ENCODE measurements around the gene SIT1. TPM values are rescaled to one million over a fixed set of nuclear protein-coding genes. Genes with fewer than 3 reads are reported as not detected.
"Not testable (repeated sequence)": the region's sequence is repeated elsewhere in the genome, so short reads cannot be mapped to it uniquely, and the experiment has no call there.

Gene SIT1
- total and polyA plus RNA-seq, 4 donors: 0.36 TPM; not detected in 3

GRCh38 chr9:35639631-35640030 is 11.1 kb downstream of the SIT1 start:
- DNase-seq (ENCODE audit: low read depth in 4 of 6, low spot score in 6 of 6): no peak
- H3K27ac ChIP-seq (ENCODE audit: low read depth, low read length): no peak overlapping the region
- H3K36me3 ChIP-seq (ENCODE audit: control insufficient read depth, insufficient read depth, low read length): no peaks in the 10 kb centered on the region
- H3K4me3 ChIP-seq (ENCODE audit: low read depth, low read length): no peak overlapping the region
- WGBS (ENCODE audit: insufficient coverage): no CpG with 5 or more reads among the region's 1 CpG
- no peaks in the 10 kb centered on the region for H3K27me3 ChIP-seq (ENCODE audit: control insufficient read depth, insufficient read depth, low read length)
- H3K4me1 ChIP-seq (ENCODE audit: control insufficient read depth, insufficient read depth, low read length): no peaks in the 10 kb centered on the region
- no peaks in the 10 kb centered on the region for H3K9me3 ChIP-seq (ENCODE audit: control insufficient read depth, insufficient read depth, low read length)

DNA sequence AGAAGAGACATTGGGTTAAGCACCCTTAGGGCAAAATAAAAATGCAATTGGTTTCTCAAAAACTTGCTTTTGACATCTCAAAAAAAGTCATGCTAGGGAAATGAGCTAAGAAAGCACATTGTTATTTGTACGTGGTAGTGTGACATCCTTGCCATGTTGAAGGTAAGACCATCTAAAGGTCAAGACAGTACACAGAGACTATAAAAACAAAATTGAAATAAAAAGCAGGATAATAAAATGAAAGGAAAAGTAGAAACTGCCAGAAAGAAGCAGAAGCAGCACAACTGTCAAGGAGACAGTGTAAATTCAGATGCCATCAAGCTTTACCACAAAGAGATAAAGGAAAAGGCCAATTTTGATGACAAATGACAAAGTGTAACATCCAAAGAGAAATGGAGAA is 11.5 kb downstream of the SIT1 start:
- not testable (repeated sequence) for H3K4me1 ChIP-seq (ENCODE audit: control insufficient read depth, insufficient read depth, low read length); H3K27me3 ChIP-seq (ENCODE audit: control insufficient read depth, insufficient read depth, low read length); H3K36me3 ChIP-seq (ENCODE audit: control insufficient read depth, insufficient read depth, low read length); DNase-seq (ENCODE audit: low read depth in 4 of 6, low spot score in 6 of 6); H3K9me3 ChIP-seq (ENCODE audit: control insufficient read depth, insufficient read depth, low read length); H3K4me3 ChIP-seq (ENCODE audit: low read depth, low read length); H3K27ac ChIP-seq (ENCODE audit: low read depth, low read length)
- WGBS (ENCODE audit: insufficient coverage): no CpG with 5 or more reads among the region's 1 CpG

- H3K36me3 ChIP-seq (ENCODE audit: control insufficient read depth, insufficient read depth, low read length); H3K4me1 ChIP-seq (ENCODE audit: control insufficient read depth, insufficient read depth, low read length); H3K27ac ChIP-seq (ENCODE audit: low read depth, low read length); H3K4me3 ChIP-seq (ENCODE audit: low read depth, low read length); H3K27me3 ChIP-seq (ENCODE audit: control insufficient read depth, insufficient read depth, low read length); DNase-seq (ENCODE audit: low read depth in 4 of 6, low spot score in 6 of 6); H3K9me3 ChIP-seq (ENCODE audit: control insufficient read depth, insufficient read depth, low read length): not testable (repeated sequence)
- WGBS (ENCODE audit: insufficient coverage): no CpG with 5 or more reads among the region's 8 CpGs
Observed at GRCh38 chr9:35638751-35639150, 12.0 kb downstream of the SIT1 start.

DNA sequence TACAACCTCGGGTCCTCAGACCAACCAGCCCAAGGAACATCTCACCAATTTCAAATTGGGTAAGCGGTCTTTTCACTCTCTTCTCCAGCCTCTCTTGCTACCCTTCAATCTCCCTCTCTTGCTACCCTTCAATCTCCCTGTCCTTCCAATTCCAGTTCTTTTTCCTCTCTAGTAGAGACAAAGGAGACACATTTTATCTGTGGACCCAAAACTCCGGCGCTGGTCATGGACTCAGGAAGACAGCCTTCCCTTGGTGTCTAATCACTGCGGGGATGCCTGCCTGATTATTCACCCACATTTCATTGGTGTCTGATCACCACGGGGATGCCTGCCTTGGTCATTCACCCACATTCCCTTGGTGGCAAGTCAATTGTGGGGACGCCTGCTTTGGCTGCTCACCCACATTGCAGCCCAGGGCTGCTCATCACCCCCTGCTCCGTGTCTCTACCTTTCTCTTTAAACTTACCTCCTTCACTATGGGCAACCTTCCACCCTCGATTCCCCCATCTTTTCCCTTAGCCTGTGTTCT is 13.2 kb downstream of the SIT1 start:
- H3K27me3 ChIP-seq (ENCODE audit: control insufficient read depth, insufficient read depth, low read length); H3K27ac ChIP-seq (ENCODE audit: low read depth, low read length); H3K4me1 ChIP-seq (ENCODE audit: control insufficient read depth, insufficient read depth, low read length); H3K9me3 ChIP-seq (ENCODE audit: control insufficient read depth, insufficient read depth, low read length); H3K36me3 ChIP-seq (ENCODE audit: control insufficient read depth, insufficient read depth, low read length); DNase-seq (ENCODE audit: low read depth in 4 of 6, low spot score in 6 of 6); H3K4me3 ChIP-seq (ENCODE audit: low read depth, low read length): not testable (repeated sequence)
- WGBS (ENCODE audit: insufficient coverage): 94% methylated on average over 9 of the region's 9 CpGs

DNA sequence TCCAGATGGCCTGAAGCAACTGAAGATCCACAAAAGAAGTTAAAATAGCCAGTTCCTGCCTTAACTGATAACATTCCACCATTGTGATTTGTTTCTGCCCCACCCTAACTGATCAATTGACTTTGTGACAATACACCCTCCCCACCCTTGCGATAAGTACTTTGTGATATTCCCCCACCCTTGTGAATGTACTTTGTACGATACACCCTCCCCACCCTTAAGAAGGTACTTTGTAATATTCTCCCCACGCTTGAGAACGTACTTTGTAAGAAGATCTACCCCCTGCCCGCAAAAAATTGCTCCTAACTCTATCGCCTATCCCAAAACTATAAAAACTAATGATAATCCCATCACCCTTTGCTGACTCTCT is 13.9 kb downstream of the SIT1 start:
- not testable (repeated sequence) for H3K27ac ChIP-seq (ENCODE audit: low read depth, low read length); H3K9me3 ChIP-seq (ENCODE audit: control insufficient read depth, insufficient read depth, low read length)

GRCh38 chr9:35636135-35636876 is 14.4 kb downstream of the SIT1 start:
- 95% methylated on average over 6 of the region's 9 CpGs for WGBS (ENCODE audit: insufficient coverage)
- Histone ChIP-seq H3K4me1 (ENCODE audit: control insufficient read depth, insufficient read depth, low read length) (no peaks in the 10 kb centered on the region), H3K27ac (ENCODE audit: low read depth, low read length) (no peak overlapping the region), H3K27me3 (ENCODE audit: control insufficient read depth, insufficient read depth, low read length) (no peaks in the 10 kb centered on the region), H3K36me3 (ENCODE audit: control insufficient read depth, insufficient read depth, low read length) (no peaks in the 10 kb centered on the region), H3K9me3 (ENCODE audit: control insufficient read depth, insufficient read depth, low read length) (no peaks in the 10 kb centered on the region), H3K4me3 (ENCODE audit: low read depth, low read length) (no peak overlapping the region)
- no peak for DNase-seq (ENCODE audit: low read depth in 4 of 6, low spot score in 6 of 6)

More for the DNA sequence above, 13.9 kb downstream of the SIT1 start:
- not testable (repeated sequence) for H3K36me3 ChIP-seq (ENCODE audit: control insufficient read depth, insufficient read depth, low read length); DNase-seq (ENCODE audit: low read depth in 4 of 6, low spot score in 6 of 6); H3K4me3 ChIP-seq (ENCODE audit: low read depth, low read length); H3K4me1 ChIP-seq (ENCODE audit: control insufficient read depth, insufficient read depth, low read length); H3K27me3 ChIP-seq (ENCODE audit: control insufficient read depth, insufficient read depth, low read length)
- 94% methylated on average over 5 of the region's 6 CpGs for WGBS (ENCODE audit: insufficient coverage)

DNA sequence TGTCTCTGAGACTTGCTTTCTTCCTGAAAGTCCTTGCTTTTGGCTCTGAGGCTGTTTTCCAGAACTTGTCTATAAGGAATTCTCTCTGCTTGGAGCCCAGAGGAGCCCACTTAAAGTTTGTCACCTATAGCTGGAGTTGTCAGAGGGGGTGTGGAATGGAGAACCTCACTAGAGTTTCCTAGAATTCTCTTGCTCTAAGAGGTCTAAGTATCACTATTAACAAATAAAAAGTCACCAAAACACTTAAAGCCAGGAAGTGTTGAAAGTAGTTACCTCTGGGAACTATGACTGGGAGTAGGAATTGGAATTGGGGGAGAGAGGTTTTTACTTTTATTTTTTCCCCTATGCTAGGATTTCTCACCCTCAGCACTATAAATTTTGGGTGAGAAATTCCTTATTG is 15.0 kb downstream of the SIT1 start:
- no peaks in the 10 kb centered on the region for H3K36me3 ChIP-seq (ENCODE audit: control insufficient read depth, insufficient read depth, low read length)
- no peaks in the 10 kb centered on the region for H3K9me3 ChIP-seq (ENCODE audit: control insufficient read depth, insufficient read depth, low read length)
- no peak overlapping the region for H3K27ac ChIP-seq (ENCODE audit: low read depth, low read length)
- H3K4me3 ChIP-seq (ENCODE audit: low read depth, low read length): no peak overlapping the region
- no peak for DNase-seq (ENCODE audit: low read depth in 4 of 6, low spot score in 6 of 6)
- H3K4me1 ChIP-seq (ENCODE audit: control insufficient read depth, insufficient read depth, low read length): no peaks in the 10 kb centered on the region
- H3K27me3 ChIP-seq (ENCODE audit: control insufficient read depth, insufficient read depth, low read length): no peaks in the 10 kb centered on the region

DNA sequence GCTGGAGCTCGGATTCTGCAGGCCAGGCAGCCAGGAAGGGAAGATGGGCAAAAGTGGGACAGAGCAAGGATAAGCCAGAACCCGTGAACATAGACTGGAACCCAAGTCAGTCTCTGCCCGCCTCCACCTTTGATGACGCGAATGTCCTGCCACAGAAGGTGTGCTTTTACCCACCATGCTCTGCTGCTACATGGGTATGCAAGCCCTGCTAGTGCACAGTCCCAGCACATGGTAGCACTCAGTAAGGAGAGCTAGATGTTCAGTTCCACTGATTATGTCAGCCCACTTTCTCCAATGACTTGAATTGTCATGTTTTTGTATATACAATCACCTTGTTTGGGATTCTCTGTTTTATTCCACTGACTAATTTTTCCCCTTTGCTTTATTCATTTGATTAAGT is 21.1 kb downstream of the SIT1 start:
- no peak for DNase-seq (ENCODE audit: low read depth in 4 of 6, low spot score in 6 of 6)
- Histone ChIP-seq H3K9me3 (ENCODE audit: control insufficient read depth, insufficient read depth, low read length) (no peaks in the 10 kb centered on the region), H3K27ac (ENCODE audit: low read depth, low read length) (no peak overlapping the region), H3K36me3 (ENCODE audit: control insufficient read depth, insufficient read depth, low read length) (no peaks in the 10 kb centered on the region), H3K4me3 (ENCODE audit: low read depth, low read length) (no peak overlapping the region), H3K27me3 (ENCODE audit: control insufficient read depth, insufficient read depth, low read length) (no peaks in the 10 kb centered on the region), H3K4me1 (ENCODE audit: control insufficient read depth, insufficient read depth, low read length) (no peaks in the 10 kb centered on the region)
- 91% methylated on average over 5 of the region's 5 CpGs for WGBS (ENCODE audit: insufficient coverage)

GRCh38 chr9:35628389-35628991 is 22.2 kb downstream of the SIT1 start:
- 94% methylated on average over 5 of the region's 6 CpGs for WGBS (ENCODE audit: insufficient coverage)
- Histone ChIP-seq H3K4me3 (ENCODE audit: low read depth, low read length) (no peak overlapping the region), H3K4me1 (ENCODE audit: control insufficient read depth, insufficient read depth, low read length) (no peaks in the 10 kb centered on the region)

DNA sequence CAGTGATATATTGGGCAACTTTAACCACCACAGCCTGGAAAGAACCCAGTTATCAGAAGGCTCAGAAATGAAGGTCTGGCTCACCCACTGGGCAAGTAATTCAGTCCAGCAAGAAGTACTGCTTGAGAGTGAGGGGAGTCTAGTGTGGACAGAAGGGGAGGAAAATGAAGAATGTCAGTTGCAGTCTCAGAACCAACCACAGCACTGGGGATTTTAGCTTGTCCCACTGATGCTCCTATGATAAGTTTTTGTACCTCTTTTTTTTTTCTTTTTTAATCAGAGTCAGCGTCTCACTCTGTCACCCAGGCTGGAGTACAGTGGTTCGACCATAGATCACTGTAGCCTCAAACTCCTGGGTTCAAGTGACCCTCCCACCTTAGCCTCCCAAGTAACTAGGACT is 23.2 kb downstream of the SIT1 start:
- Histone ChIP-seq H3K9me3 (ENCODE audit: control insufficient read depth, insufficient read depth, low read length) (no peaks in the 10 kb centered on the region), H3K36me3 (ENCODE audit: control insufficient read depth, insufficient read depth, low read length) (no peaks in the 10 kb centered on the region), H3K4me1 (ENCODE audit: control insufficient read depth, insufficient read depth, low read length) (no peaks in the 10 kb centered on the region), H3K27me3 (ENCODE audit: control insufficient read depth, insufficient read depth, low read length) (no peaks in the 10 kb centered on the region), H3K4me3 (ENCODE audit: low read depth, low read length) (no peak overlapping the region), H3K27ac (ENCODE audit: low read depth, low read length) (no peak overlapping the region)
- WGBS (ENCODE audit: insufficient coverage): 86% methylated on average over 2 of the region's 2 CpGs
- DNase-seq (ENCODE audit: low read depth in 4 of 6, low spot score in 6 of 6): no peak

More at GRCh38 chr9:35628389-35628991, 22.2 kb downstream of the SIT1 start:
- no peak overlapping the region for H3K27ac ChIP-seq (ENCODE audit: low read depth, low read length)
- no peaks in the 10 kb centered on the region for H3K9me3 ChIP-seq (ENCODE audit: control insufficient read depth, insufficient read depth, low read length)
- no peaks in the 10 kb centered on the region for H3K36me3 ChIP-seq (ENCODE audit: control insufficient read depth, insufficient read depth, low read length)
- H3K27me3 ChIP-seq (ENCODE audit: control insufficient read depth, insufficient read depth, low read length): no peaks in the 10 kb centered on the region
- DNase-seq (ENCODE audit: low read depth in 4 of 6, low spot score in 6 of 6): no peak

Measured in spinal cord (tissue), 10 donors.